HG03565 (cell line): ENCODE results near the gene AIF1.
A peak's percentile ranks its signal among the peaks of the same experiment; 100 is the strongest.

ENCODE experiments used
- ATAC-seq: cut with Tn5 transposase; IDR thresholded peaks from one replicate; pipeline ENCODE4 v1.9.1; 2021; ENCODE audit warnings: mild to moderate bottlenecking, moderate library complexity; ENCODE audit not compliant: unreplicated experiment

Gene AIF1

GRCh38 chr6:31620586-31621319 lies 5.7 kb downstream of the AIF1 start, which contains the start of gene PRRC2A:
Gene PRRC2A (plus strand): TSS chr6:31620715. CDS start chr6:31622790, 2,075 bp downstream.
- peak; percentile 14 for ATAC-seq

GRCh38 chr6:31621320-31621939 lies 6.4 kb downstream of the AIF1 start:
- ATAC-seq, result no peak

- ATAC-seq, result no peak
Observed at GRCh38 chr6:31621991-31622390, 7.0 kb downstream of the AIF1 start.

GRCh38 chr6:31622684-31623091 lies 7.7 kb downstream of the AIF1 start:
- no peak for ATAC-seq

GRCh38 chr6:31624070-31624469 lies 9.0 kb downstream of the AIF1 start:
- ATAC-seq, result no peak

GRCh38 chr6:31626952-31627351 lies 11.9 kb downstream of the AIF1 start:
- no peak for ATAC-seq

GRCh38 chr6:31627690-31628287 lies 12.8 kb downstream of the AIF1 start:
- ATAC-seq, result no peak

GRCh38 chr6:31629014-31629413 lies 14.0 kb downstream of the AIF1 start:
- no peak for ATAC-seq

GRCh38 chr6:31630177-31630934 lies 15.3 kb downstream of the AIF1 start:
- no peak for ATAC-seq

- ATAC-seq, result no peak
Observed at GRCh38 chr6:31631209-31631608, 16.2 kb downstream of the AIF1 start.

GRCh38 chr6:31631681-31632278 lies 16.7 kb downstream of the AIF1 start:
- ATAC-seq, result no peak

GRCh38 chr6:31632279-31632946 lies 17.4 kb downstream of the AIF1 start:
- no peak for ATAC-seq

GRCh38 chr6:31633447-31633846 lies 18.4 kb downstream of the AIF1 start:
- ATAC-seq, result no peak

- ATAC-seq, result no peak
Observed at GRCh38 chr6:31634131-31634530, 19.1 kb downstream of the AIF1 start.

- ATAC-seq, result no peak
Observed at GRCh38 chr6:31634969-31635575, 20.0 kb downstream of the AIF1 start.

GRCh38 chr6:31636698-31637596 lies 21.9 kb downstream of the AIF1 start:
- no peak for ATAC-seq

- ATAC-seq, result no peak
Observed at GRCh38 chr6:31639043-31639442, 24.0 kb downstream of the AIF1 start.

- ATAC-seq, result no peak
Observed at GRCh38 chr6:31639449-31639861, 24.4 kb downstream of the AIF1 start.

- no peak for ATAC-seq
Observed at GRCh38 chr6:31640612-31641011, 25.6 kb downstream of the AIF1 start.
